ENCODE data around the gene PLEKHA4. TPM values are rescaled to one million over a fixed set of nuclear protein-coding genes. Genes with fewer than 3 reads are reported as not detected.

The PLEKHA4 gene
- total and polyA plus RNA-seq, 9 of the 15 experiments (the other 6 are each of a cell fraction or from before 2014, with no cell fraction given): 0.07 to 30.8 (median 11.4) TPM

- TF ChIP-seq CTCFL (IDR thresholded peaks at IDR 0.05; ENCODE audit: borderline replicate concordance, insufficient read depth, low read depth, low read length, poor library complexity, severe bottlenecking) (peak; percentile 43), PCBP2 (IDR thresholded peaks at IDR 0.05; ENCODE audit: low read depth, low read length, poor library complexity, severe bottlenecking) (no peak), ZSCAN29 (IDR thresholded peaks at IDR 0.05) (no peak), MTA3 (IDR thresholded peaks at IDR 0.05; ENCODE audit: borderline replicate concordance) (0 out of 2 replicates have a peak, but pooled peaks have one; percentile 44), ZNF224 (CRISPR knock-in tag; IDR thresholded peaks at IDR 0.05) (no peak), RAD21 (CRISPR knock-in tag; conservative IDR thresholded peaks at IDR 0.05 in 1 of 2, IDR thresholded peaks at IDR 0.05 in 1 of 2) (peak; percentile 87 to 96), KDM5B (IDR thresholded peaks at IDR 0.05; ENCODE audit: insufficient replicate concordance, low read depth, low read length) (no peak), SMARCE1 (IDR thresholded peaks at IDR 0.05) (peak; percentile 26; the same call in 1 of the 2 replicates), NUFIP1 (IDR thresholded peaks at IDR 0.05; ENCODE audit: partially characterized antibody) (no peak), ZNF707 (CRISPR knock-in tag; conservative IDR thresholded peaks at IDR 0.05) (no peak), THAP12 (CRISPR knock-in tag; IDR thresholded peaks at IDR 0.05) (no peak), THAP7 (CRISPR knock-in tag; IDR thresholded peaks at IDR 0.05) (no peak), HCFC1 (IDR thresholded peaks at IDR 0.05; ENCODE audit: low read depth, low read length) (0 out of 2 replicates have a peak, but pooled peaks have one; percentile 43), ZC3H11A (IDR thresholded peaks at IDR 0.05; ENCODE audit: low read depth, low read length) (no peak), SP2 (IDR thresholded peaks at IDR 0.05; ENCODE audit: extremely low read depth, low read depth, low read length, poor library complexity, severe bottlenecking) (no peak), KAT2B (IDR thresholded peaks at IDR 0.05; ENCODE audit: low read depth, low read length) (no peak), GABPB1 (CRISPR knock-in tag; IDR thresholded peaks at IDR 0.05) (no peak), MYBL2 (IDR thresholded peaks at IDR 0.05; ENCODE audit: low read depth) (no peak), MYBL2 (CRISPR knock-in tag; IDR thresholded peaks at IDR 0.05; ENCODE audit: borderline replicate concordance) (no peak)
- TF ChIP-seq, protein P1, sequence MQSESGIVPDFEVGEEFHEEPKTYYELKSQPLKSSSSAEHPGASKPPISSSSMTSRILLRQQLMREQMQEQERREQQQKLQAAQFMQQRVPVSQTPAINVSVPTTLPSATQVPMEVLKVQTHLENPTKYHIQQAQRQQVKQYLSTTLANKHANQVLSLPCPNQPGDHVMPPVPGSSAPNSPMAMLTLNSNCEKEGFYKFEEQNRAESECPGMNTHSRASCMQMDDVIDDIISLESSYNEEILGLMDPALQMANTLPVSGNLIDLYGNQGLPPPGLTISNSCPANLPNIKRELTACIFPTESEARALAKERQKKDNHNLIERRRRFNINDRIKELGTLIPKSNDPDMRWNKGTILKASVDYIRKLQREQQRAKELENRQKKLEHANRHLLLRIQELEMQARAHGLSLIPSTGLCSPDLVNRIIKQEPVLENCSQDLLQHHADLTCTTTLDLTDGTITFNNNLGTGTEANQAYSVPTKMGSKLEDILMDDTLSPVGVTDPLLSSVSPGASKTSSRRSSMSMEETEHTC (IDR thresholded peaks at IDR 0.05): peak; percentile 100
- TF ChIP-seq, protein P2, sequence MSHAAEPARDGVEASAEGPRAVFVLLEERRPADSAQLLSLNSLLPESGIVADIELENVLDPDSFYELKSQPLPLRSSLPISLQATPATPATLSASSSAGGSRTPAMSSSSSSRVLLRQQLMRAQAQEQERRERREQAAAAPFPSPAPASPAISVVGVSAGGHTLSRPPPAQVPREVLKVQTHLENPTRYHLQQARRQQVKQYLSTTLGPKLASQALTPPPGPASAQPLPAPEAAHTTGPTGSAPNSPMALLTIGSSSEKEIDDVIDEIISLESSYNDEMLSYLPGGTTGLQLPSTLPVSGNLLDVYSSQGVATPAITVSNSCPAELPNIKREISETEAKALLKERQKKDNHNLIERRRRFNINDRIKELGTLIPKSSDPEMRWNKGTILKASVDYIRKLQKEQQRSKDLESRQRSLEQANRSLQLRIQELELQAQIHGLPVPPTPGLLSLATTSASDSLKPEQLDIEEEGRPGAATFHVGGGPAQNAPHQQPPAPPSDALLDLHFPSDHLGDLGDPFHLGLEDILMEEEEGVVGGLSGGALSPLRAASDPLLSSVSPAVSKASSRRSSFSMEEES (CRISPR knock-in tag; IDR thresholded peaks at IDR 0.05): peak; percentile 86
These were observed 32.7 kb downstream of the PLEKHA4 start (continued) for GRCh38 chr19:48835734-48836088.
